Hepatocyte (in vitro differentiated cells): Measurements from ENCODE around the gene FOLR1. TPM values are rescaled to one million over a fixed set of nuclear protein-coding genes. Genes with fewer than 3 reads are reported as not detected.

ENCODE experiments used
- DNase-seq: peaks from one replicate; pipeline ENCODE4 v3.0.0-alpha.2; 2016; ENCODE audit warnings: low spot score
- H2AFZ ChIP-seq: fragments of 200-600 bp; sonication (generic); 2 replicates; pipeline ENCODE4 v1.6.0; 2016; ENCODE audit warnings: antibody characterized with exemption, mild to moderate bottlenecking
- H3K27ac ChIP-seq: fragments of 200-600 bp; sonication (generic); 2 replicates; pipeline ENCODE4 v1.5.1; 2016; ENCODE audit warnings: mild to moderate bottlenecking
- H3K27me3 ChIP-seq: fragments of 200-600 bp; sonication (generic); 2 replicates; pipeline ENCODE4 v1.6.1; 2016
- H3K36me3 ChIP-seq: fragments of 200-600 bp; sonication (generic); replicated peaks from 2 replicates; pipeline ENCODE4 v1.5.1; 2016; ENCODE audit warnings: low read depth; ENCODE audit not compliant: insufficient read depth
- H3K4me1 ChIP-seq: fragments of 200-600 bp; sonication (generic); 2 replicates; pipeline ENCODE4 v1.5.1; 2016; ENCODE audit warnings: mild to moderate bottlenecking, moderate library complexity; ENCODE audit not compliant: insufficient read depth
- H3K4me2 ChIP-seq: fragments of 200-600 bp; sonication (generic); 2 replicates; pipeline ENCODE4 v1.6.0; 2016
- H3K4me3 ChIP-seq: fragments of 200-600 bp; sonication (generic); 2 replicates; pipeline ENCODE4 v1.5.1; 2016; ENCODE audit warnings: mild to moderate bottlenecking
- H3K79me2 ChIP-seq: fragments of 200-600 bp; sonication (generic); 2 replicates; pipeline ENCODE4 v1.6.0; 2017; ENCODE audit warnings: mild to moderate bottlenecking
- H3K9me2 ChIP-seq: fragments of 200-600 bp; sonication (generic); replicated peaks from 2 replicates; pipeline ENCODE4 v1.6.0; 2017; ENCODE audit warnings: mild to moderate bottlenecking; ENCODE audit not compliant: insufficient read depth
- H3K9me3 ChIP-seq: fragments of 200-600 bp; sonication (generic); 2 replicates; pipeline ENCODE4 v1.5.1; 2016; ENCODE audit warnings: low read depth, mild to moderate bottlenecking
- H4K20me1 ChIP-seq: fragments of 200-600 bp; sonication (generic); 2 replicates; pipeline ENCODE4 v1.6.0; 2016; ENCODE audit warnings: mild to moderate bottlenecking; ENCODE audit not compliant: insufficient read depth, poor library complexity, severe bottlenecking
- EZH2 ChIP-seq: fragments of 200-600 bp; sonication (generic); IDR thresholded peaks from 2 replicates; pipeline ENCODE4 v1.6.1; 2016; ENCODE audit warnings: antibody characterized with exemption, mild to moderate bottlenecking, borderline replicate concordance
- EZH2phosphoT487 ChIP-seq: fragments of 200-600 bp; sonication (generic); IDR thresholded peaks from one replicate; pipeline ENCODE4 v1.6.1; 2018; ENCODE audit warnings: antibody characterized with exemption, mild to moderate bottlenecking, low read depth, moderate library complexity; ENCODE audit not compliant: unreplicated experiment, severe bottlenecking
- WGBS: methylation state at CpG from one replicate; pipeline ENCODE4 v1.1.6; 2016; ENCODE audit warnings: low lambda C conversion rate; ENCODE audit errors: missing lambda C conversion rate; 5-methylcytosine and 5-hydroxymethylcytosine counted together
- polyA plus RNA-seq: library from polyadenylated mRNA; unstranded; fragments of >200 nt; fragmentation: Nextera tagmentation; extraction: Ambion mirVana; gene quantifications from 2 replicates; pipeline ENCODE4 v1.2.1, GENCODE V29; 2016
- total RNA-seq: library from RNA; depleted of rRNA; stranded (reverse); fragments of >200 nt; gene quantifications from 2 replicates; pipeline ENCODE4 v1.2.3, GENCODE V29; 2014
- TF ChIP-seq, protein P1 (sequence below): fragments of 200-600 bp; sonication (generic); IDR thresholded peaks from 2 replicates; pipeline ENCODE4 v1.5.1; 2016; ENCODE audit warnings: antibody characterized with exemption, mild to moderate bottlenecking; ENCODE audit not compliant: poor library complexity

Gene FOLR1
- total and polyA plus RNA-seq, 2 experiments from 2014 or later = 13.4 to 19.9 TPM

DNA sequence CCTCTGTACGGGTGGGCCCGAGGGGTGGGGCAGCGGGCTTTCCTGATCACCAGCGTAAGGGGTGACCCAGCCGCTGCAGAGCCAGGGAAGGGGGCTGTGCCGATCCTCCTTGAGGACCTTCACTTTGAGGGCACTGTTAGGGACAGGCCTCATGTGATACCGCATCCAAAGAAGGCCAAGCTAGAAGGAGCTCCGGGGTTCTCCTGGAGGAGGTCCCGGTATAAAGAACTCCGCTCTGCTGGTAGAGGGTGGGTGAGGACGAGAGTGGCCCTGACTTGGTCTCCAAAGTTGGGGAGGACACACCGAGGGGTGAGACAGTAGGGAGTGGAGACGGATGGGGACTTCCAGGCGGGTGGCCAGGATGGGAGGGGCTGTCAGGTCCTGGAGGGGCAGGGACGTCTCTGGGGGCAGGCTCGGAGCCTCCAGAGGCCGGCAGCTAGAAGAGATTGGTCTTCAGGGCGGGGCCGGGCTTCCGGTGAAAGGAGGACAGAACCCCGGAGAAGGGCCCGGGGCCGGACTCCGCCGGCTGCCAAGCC lies 47.4 kb downstream of the FOLR1 start:
- Histone ChIP-seq H4K20me1 (peaks cover 10% of the 10 kb centered on the region), H3K4me3 (no peak overlapping the region), H3K27me3 (peaks cover 58% of the 10 kb centered on the region), H3K4me2 (peak overlapping the region; percentile 76), H3K36me3 (no peaks in the 10 kb centered on the region), H3K9me3 (no peaks in the 10 kb centered on the region), H3K4me1 (peaks cover 22% of the 10 kb centered on the region), H3K27ac (no peak overlapping the region), H2AFZ (no peak overlapping the region), H3K9me2 (no peaks in the 10 kb centered on the region), H3K79me2 (no peaks in the 10 kb centered on the region)
- TF ChIP-seq, protein P1, sequence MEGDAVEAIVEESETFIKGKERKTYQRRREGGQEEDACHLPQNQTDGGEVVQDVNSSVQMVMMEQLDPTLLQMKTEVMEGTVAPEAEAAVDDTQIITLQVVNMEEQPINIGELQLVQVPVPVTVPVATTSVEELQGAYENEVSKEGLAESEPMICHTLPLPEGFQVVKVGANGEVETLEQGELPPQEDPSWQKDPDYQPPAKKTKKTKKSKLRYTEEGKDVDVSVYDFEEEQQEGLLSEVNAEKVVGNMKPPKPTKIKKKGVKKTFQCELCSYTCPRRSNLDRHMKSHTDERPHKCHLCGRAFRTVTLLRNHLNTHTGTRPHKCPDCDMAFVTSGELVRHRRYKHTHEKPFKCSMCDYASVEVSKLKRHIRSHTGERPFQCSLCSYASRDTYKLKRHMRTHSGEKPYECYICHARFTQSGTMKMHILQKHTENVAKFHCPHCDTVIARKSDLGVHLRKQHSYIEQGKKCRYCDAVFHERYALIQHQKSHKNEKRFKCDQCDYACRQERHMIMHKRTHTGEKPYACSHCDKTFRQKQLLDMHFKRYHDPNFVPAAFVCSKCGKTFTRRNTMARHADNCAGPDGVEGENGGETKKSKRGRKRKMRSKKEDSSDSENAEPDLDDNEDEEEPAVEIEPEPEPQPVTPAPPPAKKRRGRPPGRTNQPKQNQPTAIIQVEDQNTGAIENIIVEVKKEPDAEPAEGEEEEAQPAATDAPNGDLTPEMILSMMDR = no peak
- TF ChIP-seq EZH2 = peak; percentile 17
- TF ChIP-seq EZH2phosphoT487 = no peak
- peak; percentile 64 for DNase-seq
- 41% methylated on average over 11 of the region's 25 CpGs for WGBS

DNA sequence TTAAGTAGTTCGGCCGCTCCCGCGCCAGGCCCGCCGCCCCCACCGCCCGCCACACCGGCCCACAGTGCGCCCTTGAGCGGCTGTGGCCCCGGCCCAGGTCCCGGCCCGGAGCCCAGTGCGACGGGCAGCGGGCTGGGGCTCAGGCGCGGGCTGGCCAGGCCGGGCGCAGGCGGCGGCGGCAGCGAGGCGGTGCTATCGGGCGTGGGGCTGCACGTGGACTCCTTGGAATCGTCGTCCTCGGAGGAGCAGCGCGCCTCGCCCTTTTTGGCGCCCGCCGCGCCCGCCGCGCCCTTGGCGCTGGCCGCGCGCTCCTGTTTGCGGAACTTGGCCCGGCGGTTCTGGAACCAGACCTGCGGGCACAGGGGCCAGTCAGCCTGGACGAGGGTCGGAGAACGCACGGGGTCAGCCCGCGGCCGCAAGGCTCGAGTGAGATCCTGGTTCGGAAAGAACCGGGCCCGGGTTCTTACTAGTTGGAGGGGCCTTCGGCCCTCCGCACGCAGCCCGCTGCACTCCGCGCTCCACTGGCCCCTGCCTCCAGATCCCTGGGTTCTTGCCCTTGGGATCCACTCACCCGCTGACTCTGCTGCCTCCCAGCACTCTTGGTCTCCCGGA lies 48.0 kb downstream of the FOLR1 start:
- DNase-seq = peak; percentile 68
- Histone ChIP-seq H3K9me3 (no peaks in the 10 kb centered on the region), H3K79me2 (no peaks in the 10 kb centered on the region), H3K36me3 (no peaks in the 10 kb centered on the region), H4K20me1 (peaks cover 10% of the 10 kb centered on the region), H3K4me3 (no peak overlapping the region), H3K27me3 (peaks cover 63% of the 10 kb centered on the region), H3K9me2 (no peaks in the 10 kb centered on the region), H2AFZ (no peak overlapping the region), H3K27ac (no peak overlapping the region), H3K4me1 (peaks cover 24% of the 10 kb centered on the region), H3K4me2 (peak overlapping the region; percentile 76)
- TF ChIP-seq EZH2phosphoT487 = no peak
- TF ChIP-seq, protein P1 = no peak
- TF ChIP-seq EZH2 = peak; percentile 28
- WGBS = 7% methylated on average over 60 of the region's 69 CpGs

DNA sequence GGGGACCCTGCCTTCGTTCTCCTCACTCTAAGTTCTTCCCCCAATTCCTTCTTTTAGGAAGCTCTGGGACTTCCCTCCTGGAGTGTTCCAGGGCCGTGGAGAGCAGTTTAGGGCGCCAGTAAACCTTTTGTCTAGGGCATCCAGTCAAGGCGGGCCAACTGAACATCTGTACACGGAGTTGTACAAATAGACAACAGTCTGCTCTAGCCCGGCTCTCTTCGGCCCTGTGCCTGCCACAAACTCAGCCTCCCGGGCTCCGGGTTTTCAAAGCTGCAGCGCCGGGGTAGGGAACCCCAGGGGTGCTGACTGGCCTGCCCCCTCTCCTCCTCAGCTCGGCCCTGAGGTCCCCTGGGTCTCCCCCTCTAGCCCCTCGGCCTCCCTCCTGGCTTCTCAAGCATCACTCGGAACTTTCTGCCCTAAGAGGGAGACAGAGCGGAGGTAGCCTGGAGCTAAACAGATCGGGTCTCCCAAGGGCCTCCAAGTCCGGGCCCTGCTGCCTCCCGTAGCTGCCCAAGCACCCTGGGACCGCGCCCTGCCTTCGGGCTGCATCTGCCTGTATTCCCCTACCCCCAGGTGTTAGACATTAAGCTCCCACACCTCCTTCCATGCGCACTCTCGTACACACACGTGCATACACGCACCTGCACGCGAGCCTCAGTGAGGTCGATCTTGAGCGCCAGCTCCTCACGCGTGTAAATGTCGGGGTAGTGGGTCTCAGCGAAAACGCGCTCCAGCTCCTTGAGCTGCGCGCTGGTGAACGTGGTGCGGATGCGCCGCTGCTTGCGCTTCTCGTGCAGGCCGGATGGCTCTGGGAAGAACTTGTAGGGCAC lies 48.7 kb downstream of the FOLR1 start:
- H3K27ac ChIP-seq = no peak overlapping the region
- no peaks in the 10 kb centered on the region for H3K9me3 ChIP-seq
- no peak overlapping the region for H2AFZ ChIP-seq
- no peaks in the 10 kb centered on the region for H3K79me2 ChIP-seq
- H3K9me2 ChIP-seq = no peaks in the 10 kb centered on the region
- H3K36me3 ChIP-seq = no peaks in the 10 kb centered on the region
- H3K27me3 ChIP-seq = peaks cover 71% of the 10 kb centered on the region
- peak overlapping the region; percentile 76 for H3K4me2 ChIP-seq
- peak; percentile 14 for DNase-seq
- peaks cover 24% of the 10 kb centered on the region for H3K4me1 ChIP-seq
- WGBS = 24% methylated on average over 43 of the region's 44 CpGs
- peak; percentile 47 for TF ChIP-seq EZH2
- TF ChIP-seq, protein P1 = no peak
- peak; percentile 60 for TF ChIP-seq EZH2phosphoT487
- peaks cover 10% of the 10 kb centered on the region for H4K20me1 ChIP-seq
- H3K4me3 ChIP-seq = no peak overlapping the region
